ENCODE data around the gene PFKFB4. TPM values are rescaled to one million over a fixed set of nuclear protein-coding genes. Genes with fewer than 3 reads are reported as not detected.
"Not testable (repeated sequence)": the region's sequence is repeated elsewhere in the genome, so short reads cannot be mapped to it uniquely, and the experiment has no call there.

PFKFB4 gene
- total RNA-seq, 1 donor from 2014 or later, result 10.7 TPM

- DNase-seq (ENCODE audit: extremely low read depth, low read depth, low spot score), result no peak
Measured at GRCh38 chr3:48502728-48503168, 53.9 kb downstream of the PFKFB4 start.

DNA sequence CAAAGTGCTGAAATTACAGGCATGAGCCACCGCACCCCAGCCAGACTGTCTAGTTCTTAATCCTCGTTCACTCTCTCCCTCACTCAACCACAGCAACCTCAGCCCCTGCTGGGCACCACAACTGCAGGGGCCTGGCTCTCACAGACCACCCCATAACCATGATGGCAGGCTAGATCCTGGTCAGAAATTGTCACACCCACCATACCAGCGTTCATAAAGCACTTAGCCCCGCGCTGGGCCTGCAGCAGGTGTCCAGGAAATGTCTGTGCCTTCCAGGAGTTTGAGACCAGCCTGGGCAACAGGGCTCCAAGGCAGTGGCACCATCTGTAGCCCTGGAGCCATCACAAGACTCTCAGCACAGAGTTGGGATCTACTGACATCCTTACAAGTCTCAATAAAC lies 54.5 kb downstream of the PFKFB4 start:
- DNase-seq (ENCODE audit: extremely low read depth, low read depth, low spot score), result no peak

GRCh38 chr3:48501196-48501595 lies 55.4 kb downstream of the PFKFB4 start:
- DNase-seq (ENCODE audit: extremely low read depth, low read depth, low spot score), result no peak

DNA sequence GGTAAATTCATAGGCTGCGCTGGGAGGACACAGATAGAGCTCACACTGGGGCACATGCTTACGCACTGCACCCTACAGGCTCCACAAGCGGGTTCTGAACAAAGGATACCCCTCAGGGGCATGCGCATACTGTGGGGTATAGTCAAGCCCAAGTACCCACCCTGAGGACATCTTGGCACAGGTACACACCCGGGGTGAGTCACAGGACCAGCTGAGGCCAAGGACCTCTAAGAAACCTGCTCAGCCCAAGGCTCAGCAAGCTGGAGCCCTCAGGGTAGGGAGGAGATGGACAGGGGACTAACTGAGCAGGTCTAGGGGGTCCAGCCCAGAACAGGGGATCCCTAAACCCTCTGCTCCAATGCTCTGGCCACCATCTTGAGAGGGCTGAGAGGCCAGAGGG lies 55.9 kb downstream of the PFKFB4 start:
- no peak for DNase-seq (ENCODE audit: extremely low read depth, low read depth, low spot score)

GRCh38 chr3:48493203-48493501 lies 63.5 kb downstream of the PFKFB4 start:
- no peak for DNase-seq (ENCODE audit: extremely low read depth, low read depth, low spot score)

- no peak for DNase-seq (ENCODE audit: extremely low read depth, low read depth, low spot score)
Measured at GRCh38 chr3:48492461-48493202, 64.0 kb downstream of the PFKFB4 start.

DNA sequence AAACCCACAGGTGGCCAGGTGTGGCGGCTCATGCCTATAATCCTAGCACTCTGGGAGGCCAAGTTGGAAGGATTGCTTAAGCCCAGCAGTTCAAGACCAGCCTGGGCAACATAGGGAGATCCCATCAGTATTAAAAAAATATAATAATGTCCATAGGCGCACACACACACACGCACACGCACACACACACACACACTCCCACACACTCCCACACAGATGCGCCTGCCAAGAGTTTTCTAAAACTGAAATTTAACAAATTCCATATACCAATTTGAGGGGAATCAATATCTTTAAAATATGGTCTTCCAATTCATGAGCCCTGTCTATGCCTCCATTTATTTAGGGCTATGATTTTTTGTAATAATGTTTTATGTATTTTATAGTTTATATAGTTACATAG lies 69.7 kb downstream of the PFKFB4 start:
- DNase-seq (ENCODE audit: extremely low read depth, low read depth, low spot score), result no peak

- not testable (repeated sequence) for DNase-seq (ENCODE audit: extremely low read depth, low read depth, low spot score)
Measured at GRCh38 chr3:48482822-48483221, 73.8 kb downstream of the PFKFB4 start.

- not testable (repeated sequence) for DNase-seq (ENCODE audit: extremely low read depth, low read depth, low spot score)
Measured at GRCh38 chr3:48480891-48481290, 75.7 kb downstream of the PFKFB4 start.

DNA sequence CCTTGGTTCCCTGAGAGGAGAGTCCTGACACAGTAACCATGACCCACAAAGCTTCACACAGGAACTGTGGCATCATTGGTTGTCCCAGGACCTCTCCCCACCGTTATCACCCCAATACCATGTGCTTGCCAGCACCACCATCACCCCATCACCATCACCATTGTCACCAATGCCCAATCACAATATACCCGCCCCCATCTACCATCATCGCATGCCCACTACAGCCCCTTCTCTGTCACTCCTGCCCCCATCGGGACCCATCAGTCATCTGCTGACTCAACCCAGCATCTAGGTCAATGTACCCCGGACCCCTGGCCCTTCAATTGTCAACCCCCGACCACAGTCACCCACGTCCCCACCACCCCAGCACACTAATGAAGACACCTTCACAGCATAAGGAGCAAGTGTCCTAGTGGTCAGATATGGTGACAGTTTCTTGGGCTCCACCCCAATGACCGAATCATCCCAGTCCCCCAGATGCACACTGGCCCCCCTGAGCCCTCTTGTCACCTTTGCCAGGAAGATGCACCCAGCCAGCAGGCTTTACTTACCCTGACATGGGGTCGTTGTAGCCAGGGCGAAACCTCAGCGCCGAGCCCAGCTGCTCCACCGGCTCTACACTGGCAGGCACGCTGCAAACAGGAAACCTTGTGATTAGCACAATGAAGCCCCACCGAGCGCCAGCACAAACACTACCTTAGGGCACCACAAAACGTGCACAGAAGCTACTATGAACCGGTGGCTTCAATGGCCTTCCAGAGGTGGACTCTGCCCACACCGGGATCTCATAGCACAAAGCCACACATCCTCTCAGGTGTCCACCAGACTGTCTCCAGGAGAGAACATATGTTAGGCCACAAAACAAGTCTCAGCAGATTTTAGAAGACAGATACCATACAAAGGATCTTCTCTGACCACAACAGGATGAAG lies 77.7 kb downstream of the PFKFB4 start:
- DNase-seq (ENCODE audit: extremely low read depth, low read depth, low spot score), result no peak

DNA sequence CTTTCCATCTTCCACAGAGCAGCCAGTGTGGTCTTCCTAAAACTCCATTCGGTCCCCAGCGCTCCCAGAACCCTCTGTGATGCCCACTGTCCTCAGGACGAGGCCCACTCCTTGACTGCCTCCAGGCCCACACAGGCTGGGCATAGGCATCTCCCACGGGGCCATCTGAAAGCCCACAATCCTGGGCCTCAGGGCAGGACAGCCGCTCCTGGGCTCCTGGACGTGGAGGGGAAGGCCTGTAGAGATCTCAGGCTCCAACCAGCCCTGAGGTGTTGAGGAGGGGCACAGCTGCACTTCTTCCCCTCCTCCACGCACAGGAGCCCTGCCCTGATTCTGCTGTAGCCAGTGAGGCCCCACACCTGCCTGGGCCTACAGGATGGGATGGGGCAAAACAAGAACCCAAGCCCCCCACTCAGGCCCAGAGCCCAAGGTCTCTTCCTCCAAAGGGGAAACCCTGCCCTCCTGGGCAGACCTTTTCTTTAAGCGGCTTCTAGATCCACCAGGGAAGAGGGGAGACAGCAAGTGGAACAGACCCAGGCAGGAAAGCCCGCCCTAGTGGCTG lies 78.6 kb downstream of the PFKFB4 start:
- DNase-seq (ENCODE audit: extremely low read depth, low read depth, low spot score), result no peak

DNA sequence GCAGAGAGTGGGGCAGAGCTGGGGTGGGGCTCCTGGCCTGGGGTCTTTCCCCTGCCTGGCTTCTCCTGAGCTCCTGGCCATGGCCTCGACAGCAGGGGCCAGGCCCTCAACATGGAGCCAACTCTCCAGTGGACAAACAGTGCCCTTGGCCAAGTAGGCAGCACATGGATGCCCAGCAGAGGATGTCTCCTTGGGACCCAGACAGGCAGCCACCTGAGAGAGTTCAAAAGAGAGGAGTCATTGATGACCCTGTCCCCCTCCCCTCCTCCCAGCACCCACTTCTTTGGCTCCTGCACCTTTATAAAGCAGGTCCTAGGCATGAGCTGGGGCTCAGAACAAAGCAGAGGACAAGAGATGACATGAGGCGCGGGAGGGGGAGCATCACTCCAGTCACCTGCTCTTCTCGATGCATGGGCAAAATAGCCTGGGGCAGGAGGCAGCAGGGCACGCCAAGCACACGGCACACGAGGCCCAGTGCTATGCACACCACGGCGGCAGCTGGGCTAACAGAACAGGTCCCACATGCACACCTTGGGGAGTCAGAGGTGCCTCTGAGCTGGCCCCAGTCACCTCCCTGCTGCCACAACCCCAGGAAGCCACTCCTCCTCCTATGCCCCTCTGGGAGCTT lies 80.1 kb downstream of the PFKFB4 start:
- DNase-seq (ENCODE audit: extremely low read depth, low read depth, low spot score), result no peak

GRCh38 chr3:48475188-48475587 lies 81.4 kb downstream of the PFKFB4 start:
- DNase-seq (ENCODE audit: extremely low read depth, low read depth, low spot score), result no peak

DNA sequence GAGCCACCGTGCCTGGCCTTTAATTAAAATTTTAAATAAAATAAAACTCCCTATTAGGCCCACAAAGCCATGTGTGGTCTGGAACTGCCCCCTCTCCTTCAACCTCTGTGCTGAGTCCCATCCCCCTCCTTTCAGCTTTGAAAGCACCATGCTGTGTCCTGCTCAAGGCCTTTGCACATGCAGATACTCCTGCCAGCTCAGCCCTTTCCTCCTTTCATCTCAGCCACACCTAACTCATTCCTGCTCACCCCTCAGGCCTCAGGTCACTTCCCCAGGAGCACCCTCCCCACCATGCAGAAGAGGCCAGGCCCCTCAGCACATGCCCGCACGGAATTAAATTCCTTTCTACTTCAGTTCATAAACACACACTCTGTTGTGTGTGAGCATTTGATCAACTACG lies 82.0 kb downstream of the PFKFB4 start:
- no peak for DNase-seq (ENCODE audit: extremely low read depth, low read depth, low spot score)

DNA sequence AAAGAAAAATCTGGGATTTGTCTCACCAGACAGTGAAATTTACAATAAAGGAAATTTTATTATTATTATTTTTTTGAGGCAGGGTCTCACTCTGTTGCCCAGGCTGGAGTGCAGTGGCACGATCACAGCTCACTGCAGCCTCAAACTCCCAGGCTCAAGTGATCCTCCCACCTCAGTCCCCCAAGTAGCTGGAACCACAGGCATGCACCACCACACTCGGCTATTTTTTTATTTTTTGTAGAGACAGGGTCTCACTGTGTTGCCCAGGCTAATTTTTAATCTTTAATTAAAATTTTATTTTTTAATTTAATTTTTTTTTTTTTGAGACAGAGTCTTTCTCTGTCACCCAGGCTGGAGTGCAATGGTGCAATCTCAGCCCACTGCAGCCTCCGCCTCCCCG lies 82.6 kb downstream of the PFKFB4 start:
- not testable (repeated sequence) for DNase-seq (ENCODE audit: extremely low read depth, low read depth, low spot score)

DNA sequence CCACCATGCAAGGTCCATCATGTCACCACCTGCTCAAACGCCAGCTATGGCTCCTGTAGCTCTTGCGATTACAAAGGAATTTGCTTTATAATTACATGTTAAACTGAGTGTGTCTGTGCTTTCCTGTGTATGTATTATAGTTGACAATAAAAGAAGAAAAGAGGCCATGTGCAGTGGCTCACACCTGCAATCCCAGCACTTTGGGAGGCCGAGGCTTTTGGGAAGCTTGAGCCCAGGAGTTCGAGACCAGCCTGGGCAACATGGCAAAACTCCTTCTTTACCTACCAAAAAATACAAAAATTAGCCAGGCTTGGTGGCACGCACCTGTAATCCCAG lies 83.0 kb downstream of the PFKFB4 start:
- DNase-seq (ENCODE audit: extremely low read depth, low read depth, low spot score), result no peak

GRCh38 chr3:48472923-48473616 lies 83.5 kb downstream of the PFKFB4 start:
- peak; percentile 72 for DNase-seq (ENCODE audit: extremely low read depth, low read depth, low spot score)

DNA sequence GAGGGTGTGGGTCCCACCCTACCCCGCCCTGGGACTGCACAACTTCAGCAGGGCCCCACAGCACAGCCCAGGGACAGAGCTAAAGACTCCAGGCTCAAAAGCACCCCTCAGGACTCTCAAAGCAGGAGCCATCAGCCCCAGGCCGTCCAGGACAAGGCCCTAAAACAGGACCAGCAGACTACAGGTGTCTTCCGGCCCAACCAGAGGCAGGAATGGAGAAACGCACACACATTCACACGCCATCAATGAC lies 84.0 kb downstream of the PFKFB4 start:
- no peak for DNase-seq (ENCODE audit: extremely low read depth, low read depth, low spot score)

GRCh38 chr3:48470286-48470685 lies 86.3 kb downstream of the PFKFB4 start:
- DNase-seq (ENCODE audit: extremely low read depth, low read depth, low spot score), result no peak

- DNase-seq (ENCODE audit: extremely low read depth, low read depth, low spot score), result no peak
Measured at GRCh38 chr3:48469046-48469915, 87.3 kb downstream of the PFKFB4 start.

All from glomerular endothelial cell (primary cell).